ENCODE measurements around the gene ESYT2. TPM values are rescaled to one million over a fixed set of nuclear protein-coding genes. Genes with fewer than 3 reads are reported as not detected.

ESYT2 gene
- total and polyA plus RNA-seq, 2 of the 4 experiments (the other 2 are of a cell fraction): 26.7 to 69.9 TPM

GRCh38 chr7:158729646-158730382, 99.5 kb downstream of the ESYT2 start (continued):
- TF ChIP-seq ELK1 (IDR thresholded peaks at IDR 0.05; ENCODE audit: borderline replicate concordance, low read depth, low read length): no peak

- Histone ChIP-seq H3K4me3 (ENCODE audit: insufficient read depth, low read depth, low read length) (no peak overlapping the region), H3K27ac (ENCODE audit: insufficient read depth, low read length) (no peak overlapping the region), H2BK15ac (ENCODE audit: low read depth, low read length) (no peak overlapping the region), H3K9me1 (ENCODE audit: insufficient read depth, low read length) (peaks cover 4% of the 10 kb centered on the region; the same call in 1 of the 2 replicates), H3K56ac (ENCODE audit: extremely low read depth, insufficient read depth, low read length) (no peak overlapping the region), H3K4me2 (ENCODE audit: low read depth, low read length) (no peak overlapping the region), H2BK20ac (ENCODE audit: low read depth, low read length) (no peak overlapping the region), H3K4ac (ENCODE audit: low read depth, low read length) (no peak overlapping the region), H3K27me3 (ENCODE audit: control insufficient read depth, insufficient read depth, low read length) (no peaks in the 10 kb centered on the region), H2BK5ac (ENCODE audit: low read depth, low read length, poor library complexity, severe bottlenecking) (no peak overlapping the region), H3K9me3 (ENCODE audit: control insufficient read depth, insufficient read depth, low read length) (no peaks in the 10 kb centered on the region), H3K23ac (ENCODE audit: low read depth, low read length) (no peak overlapping the region), H2AK5ac (ENCODE audit: low read depth, low read length) (no peak overlapping the region), H4K20me1 (ENCODE audit: insufficient read depth, low read length) (no peaks in the 10 kb centered on the region), H3K14ac (replicated peaks; ENCODE audit: low read depth, low read length) (no peak overlapping the region), H4K91ac (ENCODE audit: insufficient read depth, low read depth, low read length) (no peak overlapping the region), H3K36me3 (ENCODE audit: control insufficient read depth, insufficient read depth, low read length) (peaks cover 11% of the 10 kb centered on the region; the same call in 1 of the 2 replicates), H4K8ac (ENCODE audit: low read depth in 2 of 2, low read length in 2 of 2) (no peak overlapping the region), H3K79me1 (ENCODE audit: low read depth in 1 of 2, low read length in 2 of 2) (peaks cover 0 to 1% of the 10 kb centered on the region in 2 experiments; a peak in 2 of 4 replicates), H4K5ac (ENCODE audit: low read depth, low read length) (no peak overlapping the region), H2AFZ (replicated peaks; ENCODE audit: low read length, poor library complexity) (no peak overlapping the region), H3K4me1 (ENCODE audit: control insufficient read depth, insufficient read depth, low read length) (peaks cover 2% of the 10 kb centered on the region; the same call in 1 of the 2 replicates), H2BK120ac (ENCODE audit: low read depth, low read length) (no peak overlapping the region), H3K9ac (ENCODE audit: low read depth, low read length) (no peak overlapping the region), H2AK9ac (replicated peaks; ENCODE audit: low read depth, low read length, poor library complexity) (no peak overlapping the region), H3K18ac (ENCODE audit: low read depth, low read length) (no peak overlapping the region)
- CTCF ChIA-PET: no interaction called here
- no TSS peak for BruUV-seq (replicated peaks)
- ATAC-seq (ENCODE audit: low read depth): no peak
- dilution Hi-C loops (cut with HindIII; ENCODE audit: low sequenced_read_pairs, unreplicated experiment) (no loop called here), in situ Hi-C loops (cut with MboI; ENCODE audit: low sequenced_read_pairs) (no loop called here), intact Hi-C loops (cut with micrococcal nuclease) (no loop called here)
- POLR2A ChIA-PET (ENCODE audit: unreplicated experiment): no interaction called here
- 96% methylated on average over 7 of the region's 16 CpGs; no CpG with 5 or more reads in 1 of the 2 experiments for WGBS, 2 experiments (ENCODE audit: extremely low coverage in 2 of 2, insufficient read length in 1 of 2)
- DNase-seq: no peak
- TF ChIP-seq BHLHE40 (IDR thresholded peaks at IDR 0.05; ENCODE audit: low read depth, low read length): no peak
- TF ChIP-seq NFE2L2 (IDR thresholded peaks at IDR 0.05; ENCODE audit: low read depth, low read length): no peak
- TF ChIP-seq RAD21 (IDR thresholded peaks at IDR 0.05; ENCODE audit: low read length): no peak
- TF ChIP-seq MAFK (IDR thresholded peaks at IDR 0.05; ENCODE audit: low read depth, low read length): no peak
- TF ChIP-seq ELK1 (IDR thresholded peaks at IDR 0.05; ENCODE audit: borderline replicate concordance, low read depth, low read length): no peak
- no peak for TF ChIP-seq MAZ (IDR thresholded peaks at IDR 0.05; ENCODE audit: borderline replicate concordance, low read depth, low read length)
- no peak for TF ChIP-seq RCOR1 (IDR thresholded peaks at IDR 0.05; ENCODE audit: insufficient replicate concordance, low read length)
- TF ChIP-seq CTCF (conservative IDR thresholded peaks at IDR 0.05; ENCODE audit: low read depth, low read length): no peak
- no peak for TF ChIP-seq FOS (IDR thresholded peaks at IDR 0.05; ENCODE audit: low read depth, low read length)
- no peak for TF ChIP-seq RFX5 (IDR thresholded peaks at IDR 0.05; ENCODE audit: low read depth, low read length)
Observed at GRCh38 chr7:158728911-158729645, 100.2 kb downstream of the ESYT2 start.
